SK-N-SH (cell line): Measurements from ENCODE around the gene NEK7.

Experiments used
- YY1 ChIP-seq: IDR thresholded peaks from 2 replicates; pipeline ENCODE4 v1.4.0; 2012; ENCODE audit warnings: low read depth, mild to moderate bottlenecking
- TF ChIP-seq, protein P1 (sequence below): fragments of 200-600 bp; sonication (generic); IDR thresholded peaks from 2 replicates; pipeline ENCODE4 v1.6.1; 2017; ENCODE audit warnings: antibody characterized with exemption, mild to moderate bottlenecking, moderate library complexity

DNA sequence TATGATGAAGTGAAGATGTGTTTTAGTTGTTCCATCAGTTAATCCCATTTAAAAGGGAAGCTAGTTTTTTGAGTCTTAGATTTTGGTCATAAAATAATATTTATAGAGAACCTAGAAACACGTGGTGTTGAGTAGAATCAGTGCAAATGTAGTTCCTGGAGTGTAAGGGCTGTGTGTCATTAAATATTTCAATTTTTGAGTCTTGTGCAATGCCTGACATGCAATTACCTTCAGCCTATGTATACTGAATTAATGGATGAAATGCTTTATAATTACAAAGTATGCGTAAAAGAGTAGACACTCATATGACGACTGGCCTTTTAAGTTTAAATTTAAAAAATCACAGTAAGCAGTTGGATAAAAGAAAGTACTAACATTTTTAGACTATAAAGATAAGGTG lies 75.0 kb downstream of the NEK7 start:
- TF ChIP-seq YY1, result no peak
- TF ChIP-seq, protein P1, sequence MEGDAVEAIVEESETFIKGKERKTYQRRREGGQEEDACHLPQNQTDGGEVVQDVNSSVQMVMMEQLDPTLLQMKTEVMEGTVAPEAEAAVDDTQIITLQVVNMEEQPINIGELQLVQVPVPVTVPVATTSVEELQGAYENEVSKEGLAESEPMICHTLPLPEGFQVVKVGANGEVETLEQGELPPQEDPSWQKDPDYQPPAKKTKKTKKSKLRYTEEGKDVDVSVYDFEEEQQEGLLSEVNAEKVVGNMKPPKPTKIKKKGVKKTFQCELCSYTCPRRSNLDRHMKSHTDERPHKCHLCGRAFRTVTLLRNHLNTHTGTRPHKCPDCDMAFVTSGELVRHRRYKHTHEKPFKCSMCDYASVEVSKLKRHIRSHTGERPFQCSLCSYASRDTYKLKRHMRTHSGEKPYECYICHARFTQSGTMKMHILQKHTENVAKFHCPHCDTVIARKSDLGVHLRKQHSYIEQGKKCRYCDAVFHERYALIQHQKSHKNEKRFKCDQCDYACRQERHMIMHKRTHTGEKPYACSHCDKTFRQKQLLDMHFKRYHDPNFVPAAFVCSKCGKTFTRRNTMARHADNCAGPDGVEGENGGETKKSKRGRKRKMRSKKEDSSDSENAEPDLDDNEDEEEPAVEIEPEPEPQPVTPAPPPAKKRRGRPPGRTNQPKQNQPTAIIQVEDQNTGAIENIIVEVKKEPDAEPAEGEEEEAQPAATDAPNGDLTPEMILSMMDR, result no peak
